ENCODE results near the gene SND1. TPM values are rescaled to one million over a fixed set of nuclear protein-coding genes. Genes with fewer than 3 reads are reported as not detected.

The SND1 gene
- total RNA-seq, 1 donor from 2014 or later: 85.9 TPM

DNA sequence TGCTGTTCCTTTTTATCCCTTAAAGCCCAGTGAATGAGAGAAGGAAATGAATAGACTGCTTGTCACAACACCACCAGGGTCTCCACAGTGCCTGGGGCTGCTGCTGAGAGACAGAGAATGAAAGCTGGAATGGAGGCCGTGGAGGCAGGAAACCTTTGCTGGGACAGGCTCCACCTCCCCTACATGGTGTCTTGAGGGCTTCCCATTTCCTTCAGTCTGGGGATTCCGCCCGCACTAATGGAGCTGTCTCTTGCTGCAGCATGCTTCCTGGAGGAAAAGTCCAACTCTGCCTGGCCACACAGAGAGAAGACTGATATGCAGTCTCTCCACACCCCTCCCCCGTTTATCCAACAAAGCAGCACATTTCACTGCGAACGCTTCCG is 324.7 kb downstream of the SND1 start:
- no peaks in the 10 kb centered on the region for H3K4me1 ChIP-seq
- no peaks in the 10 kb centered on the region for H3K27me3 ChIP-seq
- H3K36me3 ChIP-seq: no peaks in the 10 kb centered on the region
- intact Hi-C loops (cut with DNase I): no loop called here
- DNase-seq (ENCODE audit: extremely low spot score in 2 of 2): no peak
- TF ChIP-seq, protein P1, sequence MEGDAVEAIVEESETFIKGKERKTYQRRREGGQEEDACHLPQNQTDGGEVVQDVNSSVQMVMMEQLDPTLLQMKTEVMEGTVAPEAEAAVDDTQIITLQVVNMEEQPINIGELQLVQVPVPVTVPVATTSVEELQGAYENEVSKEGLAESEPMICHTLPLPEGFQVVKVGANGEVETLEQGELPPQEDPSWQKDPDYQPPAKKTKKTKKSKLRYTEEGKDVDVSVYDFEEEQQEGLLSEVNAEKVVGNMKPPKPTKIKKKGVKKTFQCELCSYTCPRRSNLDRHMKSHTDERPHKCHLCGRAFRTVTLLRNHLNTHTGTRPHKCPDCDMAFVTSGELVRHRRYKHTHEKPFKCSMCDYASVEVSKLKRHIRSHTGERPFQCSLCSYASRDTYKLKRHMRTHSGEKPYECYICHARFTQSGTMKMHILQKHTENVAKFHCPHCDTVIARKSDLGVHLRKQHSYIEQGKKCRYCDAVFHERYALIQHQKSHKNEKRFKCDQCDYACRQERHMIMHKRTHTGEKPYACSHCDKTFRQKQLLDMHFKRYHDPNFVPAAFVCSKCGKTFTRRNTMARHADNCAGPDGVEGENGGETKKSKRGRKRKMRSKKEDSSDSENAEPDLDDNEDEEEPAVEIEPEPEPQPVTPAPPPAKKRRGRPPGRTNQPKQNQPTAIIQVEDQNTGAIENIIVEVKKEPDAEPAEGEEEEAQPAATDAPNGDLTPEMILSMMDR (IDR thresholded peaks at IDR 0.05): no peak
- no peak for TF ChIP-seq POLR2A (IDR thresholded peaks at IDR 0.05)
- TF ChIP-seq POLR2AphosphoS5 (IDR thresholded peaks at IDR 0.05; ENCODE audit: insufficient read depth in 1 of 2, low read depth in 1 of 2): no peak
- H3K27ac ChIP-seq: no peak overlapping the region
- H3K4me3 ChIP-seq: no peak overlapping the region
- no peaks in the 10 kb centered on the region for H3K9me3 ChIP-seq

GRCh38 chr7:127978421-127978820 is 326.4 kb downstream of the SND1 start:
- Histone ChIP-seq H3K9me3 (no peaks in the 10 kb centered on the region), H3K4me1 (peaks cover under 1% of the 10 kb centered on the region), H3K27ac (no peak overlapping the region), H3K36me3 (no peaks in the 10 kb centered on the region), H3K27me3 (no peaks in the 10 kb centered on the region), H3K4me3 (no peak overlapping the region)
- DNase-seq (ENCODE audit: extremely low spot score in 2 of 2): no peak
- intact Hi-C loops (cut with DNase I): no loop called here
- TF ChIP-seq POLR2AphosphoS5 (IDR thresholded peaks at IDR 0.05; ENCODE audit: insufficient read depth in 1 of 2, low read depth in 1 of 2) (no peak), POLR2A (IDR thresholded peaks at IDR 0.05) (no peak)
- TF ChIP-seq, protein P1 (IDR thresholded peaks at IDR 0.05): no peak

DNA sequence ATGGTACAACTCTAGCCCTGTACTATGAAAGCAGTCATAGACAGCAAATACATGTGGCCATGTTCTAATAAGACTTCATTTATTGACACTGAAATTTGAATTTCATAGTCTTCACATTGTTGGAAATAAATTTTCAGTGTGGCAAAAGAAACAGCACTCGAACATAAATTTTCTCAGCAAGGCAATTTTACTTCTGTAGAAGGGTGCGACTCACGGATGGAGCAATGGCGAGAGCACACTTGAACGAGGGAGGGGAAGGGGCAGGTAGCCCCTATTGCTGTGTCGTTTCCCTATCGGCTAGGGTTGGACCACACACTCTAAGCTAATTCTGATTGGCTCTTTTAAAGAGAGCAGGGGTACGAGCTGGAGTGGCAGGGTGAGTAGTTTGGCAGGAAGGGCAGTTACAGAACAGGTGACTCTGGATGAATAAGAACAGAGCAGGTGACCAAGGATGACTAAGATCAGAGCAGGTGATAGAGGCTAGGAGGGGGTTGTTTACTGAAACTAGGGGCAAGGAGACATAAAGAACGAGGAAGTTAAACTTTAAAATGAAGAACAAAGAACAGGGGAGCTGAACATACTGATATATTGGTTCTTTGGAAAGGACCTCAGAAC is 327.2 kb downstream of the SND1 start:
- no peak for DNase-seq (ENCODE audit: extremely low spot score in 2 of 2)
- no peak for TF ChIP-seq POLR2A (IDR thresholded peaks at IDR 0.05)
- TF ChIP-seq POLR2AphosphoS5 (IDR thresholded peaks at IDR 0.05; ENCODE audit: insufficient read depth in 1 of 2, low read depth in 1 of 2): no peak
- TF ChIP-seq, protein P1 (IDR thresholded peaks at IDR 0.05): no peak
- peaks cover 9% of the 10 kb centered on the region for H3K4me1 ChIP-seq
- no peaks in the 10 kb centered on the region for H3K36me3 ChIP-seq
- no peaks in the 10 kb centered on the region for H3K27me3 ChIP-seq
- no peaks in the 10 kb centered on the region for H3K9me3 ChIP-seq
- H3K4me3 ChIP-seq: no peak overlapping the region
- intact Hi-C loops (cut with DNase I): no loop called here
- no peak overlapping the region for H3K27ac ChIP-seq

- no peak overlapping the region for H3K27ac ChIP-seq
- TF ChIP-seq, protein P1 (IDR thresholded peaks at IDR 0.05): no peak
- TF ChIP-seq POLR2AphosphoS5 (IDR thresholded peaks at IDR 0.05; ENCODE audit: insufficient read depth in 1 of 2, low read depth in 1 of 2) (no peak), POLR2A (IDR thresholded peaks at IDR 0.05) (no peak)
Observed at GRCh38 chr7:127979728-127980126, 327.7 kb downstream of the SND1 start.

GRCh38 chr7:127980901-127981300 is 328.9 kb downstream of the SND1 start:
- TF ChIP-seq, protein P1 (IDR thresholded peaks at IDR 0.05): no peak
- TF ChIP-seq POLR2A (IDR thresholded peaks at IDR 0.05): no peak
- no peak for TF ChIP-seq POLR2AphosphoS5 (IDR thresholded peaks at IDR 0.05; ENCODE audit: insufficient read depth in 1 of 2, low read depth in 1 of 2)
- Histone ChIP-seq H3K36me3 (no peaks in the 10 kb centered on the region), H3K27me3 (no peaks in the 10 kb centered on the region), H3K4me3 (no peak overlapping the region), H3K9me3 (no peaks in the 10 kb centered on the region), H3K4me1 (peaks cover 9% of the 10 kb centered on the region), H3K27ac (no peak overlapping the region)
- intact Hi-C loops (cut with DNase I): no loop called here
- DNase-seq (ENCODE audit: extremely low spot score in 2 of 2): no peak

More at GRCh38 chr7:127979728-127980126, 327.7 kb downstream of the SND1 start:
- no peaks in the 10 kb centered on the region for H3K36me3 ChIP-seq
- DNase-seq (ENCODE audit: extremely low spot score in 2 of 2): no peak
- peaks cover 9% of the 10 kb centered on the region for H3K4me1 ChIP-seq
- H3K27me3 ChIP-seq: no peaks in the 10 kb centered on the region
- intact Hi-C loops (cut with DNase I): no loop called here
- H3K4me3 ChIP-seq: no peak overlapping the region
- H3K9me3 ChIP-seq: no peaks in the 10 kb centered on the region

All from vagina (tissue), 2 donors.